HG03175 (cell line): Measurements from ENCODE around the gene CCSER1.
"Not testable (repeated sequence)": the region's sequence is repeated elsewhere in the genome, so short reads cannot be mapped to it uniquely, and the experiment has no call there.

ENCODE experiments used
- ATAC-seq: cut with Tn5 transposase; IDR thresholded peaks from one replicate; pipeline ENCODE4 v1.9.1; 2021; ENCODE audit warnings: mild to moderate bottlenecking, moderate library complexity; ENCODE audit not compliant: unreplicated experiment

Gene CCSER1

GRCh38 chr4:90425893-90426292 is 298.7 kb downstream of the CCSER1 start:
- no peak for ATAC-seq

DNA sequence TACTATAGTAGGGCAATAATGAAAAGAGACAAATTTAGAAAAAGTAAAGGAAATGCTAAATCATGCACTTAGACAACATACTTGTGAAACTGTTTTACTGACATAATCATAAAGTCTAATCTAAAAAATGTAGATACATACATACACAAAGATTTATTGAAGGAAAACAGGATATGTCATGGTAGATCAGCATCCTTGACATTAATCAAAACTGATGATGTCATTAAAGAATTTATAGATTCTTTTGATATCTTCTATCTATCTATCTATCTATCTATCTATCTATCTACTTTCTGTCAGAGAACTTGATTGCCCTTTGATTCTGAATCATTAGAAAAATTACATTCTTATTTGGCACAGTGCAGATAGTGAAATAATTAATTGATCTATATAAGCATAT is 311.3 kb downstream of the CCSER1 start:
- no peak for ATAC-seq

DNA sequence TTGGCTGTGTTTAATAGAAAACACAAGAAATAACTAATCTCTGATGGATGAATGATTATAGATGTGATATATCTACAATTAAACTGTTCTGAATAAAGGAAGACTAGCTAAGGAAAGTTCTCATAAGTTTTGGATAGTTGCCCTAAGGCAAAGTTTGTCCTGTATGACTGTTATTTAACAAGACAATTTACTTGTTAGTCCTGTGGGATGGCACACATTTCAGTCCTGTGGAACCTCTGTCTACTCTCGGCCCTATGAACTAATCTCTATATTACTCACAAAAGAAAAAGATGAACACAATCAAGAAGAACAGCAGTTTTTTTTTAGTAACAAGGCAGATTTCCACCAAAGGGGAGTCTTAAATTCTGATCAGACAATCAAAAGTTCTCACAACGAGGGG is 314.6 kb downstream of the CCSER1 start:
- ATAC-seq: no peak

- no peak for ATAC-seq
Measured at GRCh38 chr4:90442619-90443018, 315.4 kb downstream of the CCSER1 start.

- no peak for ATAC-seq
Measured at GRCh38 chr4:90443231-90443630, 316.0 kb downstream of the CCSER1 start.

DNA sequence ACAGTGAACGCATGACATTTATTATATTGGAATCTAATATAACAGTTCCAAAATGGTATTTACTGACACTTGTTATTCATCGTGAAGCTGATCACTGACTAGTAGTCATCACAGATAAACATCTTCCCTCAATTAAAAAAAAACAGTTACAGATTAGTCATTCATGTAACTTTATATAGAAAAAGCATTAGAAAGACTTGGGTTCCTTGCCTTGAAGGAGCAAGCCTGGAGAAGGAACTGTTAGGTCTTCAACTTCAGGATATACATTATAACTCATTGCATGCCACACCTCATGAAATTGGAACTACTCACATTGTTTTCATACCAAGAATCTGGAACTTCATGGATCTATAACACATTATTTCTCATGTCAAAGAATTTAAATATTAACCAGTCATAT is 317.7 kb downstream of the CCSER1 start:
- no peak for ATAC-seq

DNA sequence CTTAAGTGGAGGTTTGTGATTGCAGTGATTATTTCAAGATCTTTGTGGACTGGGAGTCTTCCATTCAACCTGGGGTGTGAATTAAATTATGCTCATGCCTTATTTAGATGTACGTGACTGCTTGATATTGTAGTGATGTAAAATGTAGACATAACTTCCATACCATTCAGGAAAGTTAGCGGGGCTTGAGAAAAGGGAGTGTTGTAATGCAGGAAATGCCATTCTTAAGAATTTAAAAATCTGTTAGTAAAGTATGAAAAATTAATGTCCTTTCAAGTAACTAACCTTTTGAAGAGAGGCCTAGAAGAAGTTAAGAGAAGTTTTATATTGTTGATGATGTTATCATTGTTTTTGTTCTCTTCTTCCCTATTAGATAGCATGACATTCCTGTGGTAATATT is 318.2 kb downstream of the CCSER1 start:
- ATAC-seq: no peak

DNA sequence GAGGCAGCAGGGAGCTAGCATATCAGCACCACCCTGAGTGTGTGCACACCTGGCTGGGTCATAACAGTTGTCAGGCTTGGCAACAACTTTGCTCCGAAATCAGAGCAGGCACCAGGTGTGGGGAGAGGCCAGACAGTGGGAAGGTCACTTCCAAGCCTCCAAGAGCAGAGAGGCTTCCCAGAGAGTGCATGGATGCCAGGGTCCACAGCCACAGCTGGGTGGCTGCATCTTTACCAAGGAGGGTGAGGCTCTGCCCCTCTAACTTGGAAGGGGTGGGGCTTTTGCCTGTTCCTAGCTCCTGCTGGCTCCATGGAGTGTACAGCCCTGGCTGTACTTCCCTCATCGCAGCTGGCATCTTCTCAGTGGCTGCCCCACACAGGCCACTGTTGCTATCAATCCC is 322.4 kb downstream of the CCSER1 start:
- no peak for ATAC-seq

DNA sequence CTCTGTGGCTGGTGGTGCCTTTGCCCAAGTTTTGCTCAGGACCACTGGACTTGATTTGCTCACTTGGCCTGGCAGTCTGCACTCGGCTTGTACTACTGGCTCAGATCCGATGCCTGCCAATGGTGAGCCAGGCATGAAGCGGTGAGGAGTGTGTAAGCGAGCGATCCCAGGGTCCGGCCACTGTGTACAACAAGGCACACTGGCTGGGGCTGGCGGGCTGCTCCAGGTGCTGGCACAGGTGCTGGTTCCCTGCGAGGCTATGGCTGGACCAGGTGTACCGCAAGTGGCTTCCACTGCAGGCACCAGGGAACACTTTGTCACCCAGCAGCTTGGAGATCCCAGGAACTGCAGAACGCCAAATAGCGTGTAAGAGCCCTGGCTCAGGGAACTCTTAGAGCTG is 329.7 kb downstream of the CCSER1 start:
- ATAC-seq: no peak

GRCh38 chr4:90457817-90458216 is 330.6 kb downstream of the CCSER1 start:
- no peak for ATAC-seq

DNA sequence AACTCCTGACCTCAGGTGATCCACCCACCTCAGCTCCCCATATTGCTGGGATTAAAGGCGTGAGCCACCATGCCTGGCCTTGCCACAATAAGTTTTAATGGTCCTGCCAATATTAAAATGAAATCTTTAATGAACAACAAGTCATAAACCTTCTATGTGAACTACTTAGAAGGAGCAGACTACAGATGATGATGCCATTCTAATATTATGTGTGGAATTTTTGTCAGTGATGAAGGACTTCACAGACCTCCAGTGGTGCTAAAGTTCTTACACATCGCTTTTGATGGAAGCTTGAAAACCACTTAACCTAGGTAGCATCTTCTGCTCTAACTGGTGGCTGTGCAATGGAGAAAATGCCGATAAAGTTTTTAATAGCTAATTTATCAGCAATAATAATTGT is 331.4 kb downstream of the CCSER1 start:
- no peak for ATAC-seq

DNA sequence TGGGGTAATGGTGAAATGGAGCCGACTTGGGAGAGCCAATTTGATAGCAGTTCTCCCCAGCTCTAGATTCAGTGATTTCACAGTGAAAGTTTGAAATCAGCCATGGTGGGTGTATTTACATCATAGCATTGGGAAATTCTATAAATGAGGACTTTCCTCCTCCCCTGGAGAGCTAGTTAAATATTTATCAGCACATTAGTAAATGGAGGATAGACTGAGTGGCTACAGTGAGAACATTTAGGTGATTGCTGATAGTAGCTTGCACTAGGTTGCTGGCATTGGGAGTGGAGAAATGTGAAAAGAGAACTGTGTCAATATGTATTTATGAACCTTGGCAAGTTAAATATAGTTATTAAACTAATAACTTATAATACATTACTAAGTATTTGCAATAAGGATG is 347.3 kb downstream of the CCSER1 start:
- no peak for ATAC-seq

GRCh38 chr4:90476019-90476418 is 348.8 kb downstream of the CCSER1 start:
- no peak for ATAC-seq

DNA sequence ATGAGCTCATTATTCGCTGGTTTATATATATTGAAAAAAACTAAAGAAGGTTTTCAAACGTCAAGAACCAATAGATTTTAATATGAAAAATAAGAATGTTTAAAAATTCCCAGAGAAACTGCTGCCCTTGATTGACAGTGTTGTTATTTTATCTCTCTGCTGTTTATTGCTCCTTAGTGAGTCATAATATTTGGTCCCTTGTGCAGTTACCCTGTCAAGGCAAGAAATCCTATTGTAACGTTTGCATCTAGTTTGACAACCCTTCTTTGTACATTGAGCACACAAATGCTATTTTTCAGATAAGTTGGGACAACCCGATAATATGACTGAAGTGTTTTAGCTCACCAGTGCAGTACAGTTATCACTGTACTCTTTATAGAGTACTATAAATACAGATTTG is 349.4 kb downstream of the CCSER1 start:
- no peak for ATAC-seq

GRCh38 chr4:90484894-90485293 is 357.7 kb downstream of the CCSER1 start:
- not testable (repeated sequence) for ATAC-seq

DNA sequence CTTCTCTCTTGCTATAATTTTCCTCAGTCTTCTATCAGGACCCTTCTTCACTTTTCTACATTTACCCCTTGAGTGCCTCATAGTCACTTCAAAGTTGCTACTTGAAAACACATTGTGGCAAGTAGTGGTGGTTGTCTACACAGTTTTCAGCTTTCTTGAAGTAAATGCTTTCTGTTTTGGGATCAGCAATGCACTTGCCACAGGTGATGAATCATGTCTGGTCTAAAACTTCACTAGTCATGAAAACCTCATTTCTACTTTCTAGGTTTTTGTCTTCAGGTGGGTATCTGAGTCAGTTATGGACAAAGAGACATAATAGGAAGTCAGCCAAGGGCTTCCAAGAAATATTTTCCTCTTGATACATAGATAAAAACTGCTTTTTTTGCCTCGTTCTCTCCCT is 359.2 kb downstream of the CCSER1 start:
- ATAC-seq: no peak

GRCh38 chr4:90495211-90495610 is 368.0 kb downstream of the CCSER1 start:
- ATAC-seq: no peak

DNA sequence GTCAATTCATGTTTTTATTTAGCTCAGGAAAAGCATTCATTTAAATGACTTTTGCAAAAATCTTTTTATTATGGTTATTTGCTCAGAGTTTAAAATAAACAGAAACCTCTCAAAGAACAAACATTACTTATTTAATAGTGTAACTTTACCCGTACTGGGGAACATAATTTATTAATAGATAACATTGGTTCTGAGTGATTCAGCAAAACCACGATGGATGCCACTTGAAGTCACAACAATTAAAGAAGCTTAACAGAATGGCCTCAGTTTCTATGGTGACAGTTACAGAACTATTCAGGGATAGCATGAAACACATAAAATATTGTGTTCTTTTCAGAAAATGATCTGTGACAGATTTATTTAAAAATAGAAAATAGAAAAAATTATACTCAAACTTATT is 368.7 kb downstream of the CCSER1 start:
- ATAC-seq: no peak

GRCh38 chr4:90498175-90498574 is 371.0 kb downstream of the CCSER1 start:
- no peak for ATAC-seq

DNA sequence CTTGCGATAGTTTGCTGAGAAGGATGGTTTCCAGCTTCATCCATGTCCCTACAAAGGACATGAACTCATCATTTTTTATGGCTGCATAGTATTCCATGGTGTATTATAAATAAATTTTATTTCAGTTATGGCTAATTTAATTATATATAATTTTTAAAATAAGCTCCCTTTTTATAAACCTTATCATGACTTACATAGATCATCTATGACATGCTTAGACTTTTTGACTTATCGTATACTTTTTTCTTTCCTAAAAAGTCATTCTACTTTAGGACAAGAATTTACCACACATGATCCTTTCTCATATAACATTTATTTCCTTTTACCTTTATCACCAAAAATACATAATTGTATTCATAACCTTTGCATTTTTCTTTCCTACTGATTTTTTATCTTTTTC is 376.5 kb downstream of the CCSER1 start:
- ATAC-seq: no peak

GRCh38 chr4:90515191-90515590 is 388.0 kb downstream of the CCSER1 start:
- ATAC-seq: no peak

DNA sequence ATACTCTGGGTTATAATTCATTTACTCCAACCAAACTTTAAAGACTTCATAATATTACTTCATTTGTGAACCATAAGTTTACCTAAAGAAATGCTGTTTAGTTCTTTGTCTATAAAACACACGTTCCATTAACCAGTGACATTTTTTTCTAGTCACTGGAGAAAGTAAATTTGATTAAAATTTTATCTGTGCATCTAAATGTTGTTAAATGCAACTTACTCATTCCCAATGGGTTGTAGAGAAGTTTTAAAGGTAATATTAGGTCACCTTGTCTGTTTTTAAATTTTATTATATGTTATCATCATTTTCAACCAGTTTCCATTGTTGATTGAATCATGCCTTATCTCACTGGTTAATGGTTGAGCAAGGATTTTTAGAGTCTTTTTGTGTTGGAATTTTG is 401.4 kb downstream of the CCSER1 start:
- no peak for ATAC-seq

DNA sequence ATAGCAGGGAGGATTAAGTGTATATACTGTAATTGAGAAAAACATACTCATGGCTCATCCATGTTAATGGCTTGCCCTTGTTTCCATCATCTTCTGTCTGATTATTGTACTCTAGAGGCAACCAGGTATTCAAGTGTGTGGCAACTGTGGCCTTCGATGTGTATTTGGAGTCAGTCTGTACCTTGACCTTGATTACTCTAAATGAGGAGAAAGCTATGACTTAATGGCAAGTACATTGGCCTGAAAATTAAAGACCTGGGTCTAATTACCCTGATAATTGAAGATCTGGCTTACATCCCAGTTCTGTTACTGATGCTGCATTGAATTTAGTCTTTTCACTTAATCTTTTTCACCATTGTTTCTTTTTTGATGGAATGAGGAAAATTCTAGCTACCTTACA is 409.2 kb downstream of the CCSER1 start:
- ATAC-seq: no peak

DNA sequence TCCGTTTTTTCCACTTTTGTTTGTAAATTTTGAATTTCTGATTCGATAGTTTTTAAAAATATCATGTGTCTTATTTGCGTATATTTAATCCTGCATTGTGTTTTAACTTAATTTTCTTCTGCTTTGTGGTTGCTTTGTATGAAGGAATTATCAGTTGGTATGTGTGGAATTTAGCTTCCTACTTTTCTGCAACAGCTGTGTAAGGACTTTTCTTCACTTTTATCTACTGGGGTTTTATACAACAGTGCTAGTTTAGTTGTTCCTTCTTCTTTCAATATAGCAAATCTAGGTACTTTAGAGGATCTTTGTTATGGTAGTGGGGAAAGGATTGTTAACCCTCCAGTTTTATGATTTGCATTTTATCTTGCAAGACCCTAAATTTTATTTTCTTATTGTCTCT is 410.3 kb downstream of the CCSER1 start:
- no peak for ATAC-seq
